ENCODE results near the gene EVA1C.
"Not testable (repeated sequence)": the region's sequence is repeated elsewhere in the genome, so short reads cannot be mapped to it uniquely, and the experiment has no call there.

The EVA1C gene

GRCh38 chr21:32455548-32455947 lies 43.0 kb downstream of the EVA1C start:
- Histone ChIP-seq H3K4me1 (ENCODE audit: insufficient read depth, low read length) (no peaks in the 10 kb centered on the region), H3K36me3 (ENCODE audit: insufficient read depth, low read depth, low read length) (no peaks in the 10 kb centered on the region), H3K9ac (ENCODE audit: low read depth, low read length) (no peak overlapping the region), H3K9me3 (ENCODE audit: insufficient read depth, low read depth, low read length) (no peaks in the 10 kb centered on the region), H3K27ac (ENCODE audit: low read length) (no peak overlapping the region), H3K27me3 (ENCODE audit: insufficient read depth, low read length) (no peaks in the 10 kb centered on the region), H3K4me3 (ENCODE audit: low read length) (no peak overlapping the region)

GRCh38 chr21:32456497-32456918 lies 44.0 kb downstream of the EVA1C start:
- H3K9ac ChIP-seq (ENCODE audit: low read depth, low read length), result no peak overlapping the region
- no peaks in the 10 kb centered on the region for H3K4me1 ChIP-seq (ENCODE audit: insufficient read depth, low read length)
- H3K36me3 ChIP-seq (ENCODE audit: insufficient read depth, low read depth, low read length), result no peaks in the 10 kb centered on the region
- no peaks in the 10 kb centered on the region for H3K9me3 ChIP-seq (ENCODE audit: insufficient read depth, low read depth, low read length)
- H3K27ac ChIP-seq (ENCODE audit: low read length), result no peak overlapping the region
- no peak overlapping the region for H3K4me3 ChIP-seq (ENCODE audit: low read length)
- H3K27me3 ChIP-seq (ENCODE audit: insufficient read depth, low read length), result no peaks in the 10 kb centered on the region

- no peak overlapping the region for H3K27ac ChIP-seq (ENCODE audit: low read length)
Measured at GRCh38 chr21:32457360-32457840, 44.9 kb downstream of the EVA1C start.

GRCh38 chr21:32457962-32458361 lies 45.5 kb downstream of the EVA1C start:
- Histone ChIP-seq H3K27ac (ENCODE audit: low read length) (no peak overlapping the region), H3K36me3 (ENCODE audit: insufficient read depth, low read depth, low read length) (no peaks in the 10 kb centered on the region), H3K27me3 (ENCODE audit: insufficient read depth, low read length) (no peaks in the 10 kb centered on the region), H3K9ac (ENCODE audit: low read depth, low read length) (no peak overlapping the region), H3K4me1 (ENCODE audit: insufficient read depth, low read length) (no peaks in the 10 kb centered on the region), H3K9me3 (ENCODE audit: insufficient read depth, low read depth, low read length) (no peaks in the 10 kb centered on the region; the same call in 1 of the 2 replicates), H3K4me3 (ENCODE audit: low read length) (no peak overlapping the region)

More at GRCh38 chr21:32457360-32457840, 44.9 kb downstream of the EVA1C start:
- Histone ChIP-seq H3K4me3 (ENCODE audit: low read length) (no peak overlapping the region), H3K27me3 (ENCODE audit: insufficient read depth, low read length) (no peaks in the 10 kb centered on the region), H3K9ac (ENCODE audit: low read depth, low read length) (no peak overlapping the region), H3K9me3 (ENCODE audit: insufficient read depth, low read depth, low read length) (no peaks in the 10 kb centered on the region; the same call in 1 of the 2 replicates), H3K4me1 (ENCODE audit: insufficient read depth, low read length) (no peaks in the 10 kb centered on the region), H3K36me3 (ENCODE audit: insufficient read depth, low read depth, low read length) (no peaks in the 10 kb centered on the region)

GRCh38 chr21:32459972-32460371 lies 47.5 kb downstream of the EVA1C start:
- Histone ChIP-seq H3K27me3 (ENCODE audit: insufficient read depth, low read length) (no peaks in the 10 kb centered on the region), H3K36me3 (ENCODE audit: insufficient read depth, low read depth, low read length) (no peaks in the 10 kb centered on the region), H3K4me1 (ENCODE audit: insufficient read depth, low read length) (no peaks in the 10 kb centered on the region), H3K9me3 (ENCODE audit: insufficient read depth, low read depth, low read length) (no peaks in the 10 kb centered on the region; the same call in 1 of the 2 replicates), H3K27ac (ENCODE audit: low read length) (no peak overlapping the region), H3K9ac (ENCODE audit: low read depth, low read length) (no peak overlapping the region), H3K4me3 (ENCODE audit: low read length) (no peak overlapping the region)

GRCh38 chr21:32461503-32461902 lies 49.0 kb downstream of the EVA1C start:
- no peak overlapping the region for H3K9ac ChIP-seq (ENCODE audit: low read depth, low read length)
- H3K27me3 ChIP-seq (ENCODE audit: insufficient read depth, low read length), result no peaks in the 10 kb centered on the region
- H3K27ac ChIP-seq (ENCODE audit: low read length), result no peak overlapping the region
- H3K36me3 ChIP-seq (ENCODE audit: insufficient read depth, low read depth, low read length), result no peaks in the 10 kb centered on the region
- H3K4me1 ChIP-seq (ENCODE audit: insufficient read depth, low read length), result no peaks in the 10 kb centered on the region
- no peak overlapping the region for H3K4me3 ChIP-seq (ENCODE audit: low read length)
- no peaks in the 10 kb centered on the region; the same call in 1 of the 2 replicates for H3K9me3 ChIP-seq (ENCODE audit: insufficient read depth, low read depth, low read length)

GRCh38 chr21:32462564-32462963 lies 50.1 kb downstream of the EVA1C start:
- not testable (repeated sequence) for H3K9ac ChIP-seq (ENCODE audit: low read depth, low read length); H3K4me3 ChIP-seq (ENCODE audit: low read length); H3K4me1 ChIP-seq (ENCODE audit: insufficient read depth, low read length); H3K9me3 ChIP-seq (ENCODE audit: insufficient read depth, low read depth, low read length); H3K27ac ChIP-seq (ENCODE audit: low read length); H3K36me3 ChIP-seq (ENCODE audit: insufficient read depth, low read depth, low read length); H3K27me3 ChIP-seq (ENCODE audit: insufficient read depth, low read length)

- no peaks in the 10 kb centered on the region for H3K4me1 ChIP-seq (ENCODE audit: insufficient read depth, low read length)
- no peak overlapping the region for H3K4me3 ChIP-seq (ENCODE audit: low read length)
- no peaks in the 10 kb centered on the region for H3K27me3 ChIP-seq (ENCODE audit: insufficient read depth, low read length)
- H3K27ac ChIP-seq (ENCODE audit: low read length), result no peak overlapping the region
- no peak overlapping the region for H3K9ac ChIP-seq (ENCODE audit: low read depth, low read length)
- no peaks in the 10 kb centered on the region for H3K36me3 ChIP-seq (ENCODE audit: insufficient read depth, low read depth, low read length)
- H3K9me3 ChIP-seq (ENCODE audit: insufficient read depth, low read depth, low read length), result no peaks in the 10 kb centered on the region; the same call in 1 of the 2 replicates
Measured at GRCh38 chr21:32463367-32463766, 50.9 kb downstream of the EVA1C start.

- Histone ChIP-seq H3K27me3 (ENCODE audit: insufficient read depth, low read length) (no peaks in the 10 kb centered on the region), H3K4me3 (ENCODE audit: low read length) (no peak overlapping the region), H3K36me3 (ENCODE audit: insufficient read depth, low read depth, low read length) (no peaks in the 10 kb centered on the region), H3K27ac (ENCODE audit: low read length) (no peak overlapping the region), H3K4me1 (ENCODE audit: insufficient read depth, low read length) (no peaks in the 10 kb centered on the region), H3K9ac (ENCODE audit: low read depth, low read length) (no peak overlapping the region), H3K9me3 (ENCODE audit: insufficient read depth, low read depth, low read length) (no peaks in the 10 kb centered on the region; the same call in 1 of the 2 replicates)
Measured at GRCh38 chr21:32463889-32464300, 51.4 kb downstream of the EVA1C start.

GRCh38 chr21:32467291-32467690 lies 54.8 kb downstream of the EVA1C start:
- H3K36me3 ChIP-seq (ENCODE audit: insufficient read depth, low read depth, low read length), result no peaks in the 10 kb centered on the region
- H3K4me3 ChIP-seq (ENCODE audit: low read length), result no peak overlapping the region
- no peaks in the 10 kb centered on the region for H3K27me3 ChIP-seq (ENCODE audit: insufficient read depth, low read length)
- no peaks in the 10 kb centered on the region for H3K4me1 ChIP-seq (ENCODE audit: insufficient read depth, low read length)
- no peaks in the 10 kb centered on the region; the same call in 1 of the 2 replicates for H3K9me3 ChIP-seq (ENCODE audit: insufficient read depth, low read depth, low read length)
- H3K9ac ChIP-seq (ENCODE audit: low read depth, low read length), result no peak overlapping the region
- no peak overlapping the region for H3K27ac ChIP-seq (ENCODE audit: low read length)

- Histone ChIP-seq H3K27ac (ENCODE audit: low read length) (no peak overlapping the region), H3K9me3 (ENCODE audit: insufficient read depth, low read depth, low read length) (no peaks in the 10 kb centered on the region), H3K4me3 (ENCODE audit: low read length) (no peak overlapping the region), H3K9ac (ENCODE audit: low read depth, low read length) (no peak overlapping the region), H3K4me1 (ENCODE audit: insufficient read depth, low read length) (no peaks in the 10 kb centered on the region), H3K36me3 (ENCODE audit: insufficient read depth, low read depth, low read length) (no peaks in the 10 kb centered on the region), H3K27me3 (ENCODE audit: insufficient read depth, low read length) (no peaks in the 10 kb centered on the region)
Measured at GRCh38 chr21:32468681-32469111, 56.2 kb downstream of the EVA1C start.

- no peaks in the 10 kb centered on the region for H3K27me3 ChIP-seq (ENCODE audit: insufficient read depth, low read length)
- H3K27ac ChIP-seq (ENCODE audit: low read length), result no peak overlapping the region
Measured at GRCh38 chr21:32469628-32470027, 57.1 kb downstream of the EVA1C start.

More at GRCh38 chr21:32469628-32470027, 57.1 kb downstream of the EVA1C start:
- no peak overlapping the region for H3K9ac ChIP-seq (ENCODE audit: low read depth, low read length)
- no peaks in the 10 kb centered on the region for H3K9me3 ChIP-seq (ENCODE audit: insufficient read depth, low read depth, low read length)
- no peaks in the 10 kb centered on the region for H3K36me3 ChIP-seq (ENCODE audit: insufficient read depth, low read depth, low read length)
- no peak overlapping the region for H3K4me3 ChIP-seq (ENCODE audit: low read length)
- no peaks in the 10 kb centered on the region for H3K4me1 ChIP-seq (ENCODE audit: insufficient read depth, low read length)

Measured in iPS-20b (cell line).